Endothelial cell of umbilical vein (primary cell): ENCODE measurements around the gene LIN28B. TPM values are rescaled to one million over a fixed set of nuclear protein-coding genes. Genes with fewer than 3 reads are reported as not detected.

ENCODE experiments used
- BruUV-seq: library from RNA; stranded (reverse); fragments of 400-500 nt; replicated peaks from 2 replicates; lab custom pipeline; 2021; lab: Mats Ljungman, UMichigan
- CTCF ChIA-PET: fragments of 300-600, 350-600 bp; sonication (Branson Sonifier 250); formaldehyde crosslinking; loops from one replicate; lab custom pipeline; 2021; ENCODE audit warnings: antibody characterized with exemption, inconsistent platforms; lab: Charles Lee
- POLR2A ChIA-PET: fragments of 300-600, 350-600 bp; sonication (Branson Sonifier 250); formaldehyde crosslinking; loops from one replicate; lab custom pipeline; 2021; ENCODE audit warnings: antibody characterized with exemption, inconsistent platforms; lab: Charles Lee
- DNase-seq: peaks from one replicate; pipeline ENCODE4 v3.0.0-alpha.2; 2011; ENCODE audit warnings: low read depth, low spot score
- FAIRE-seq: peaks from 2 replicates; lab custom pipeline; 2011; peaks lifted over from hg19 to GRCh38; lab: Jason Lieb, UNC
- H2AFZ ChIP-seq: 2 replicates; pipeline ENCODE4 v1.6.0; 2012; ENCODE audit warnings: low read depth, low read length, control low read depth, inconsistent platforms
- H3K27ac ChIP-seq: 2 replicates; pipeline ENCODE4 v1.5.1; 2011; ENCODE audit warnings: low read depth, mild to moderate bottlenecking, control low read depth, low read length, moderate library complexity; ENCODE audit not compliant: insufficient read depth
- H3K27me3 ChIP-seq, 2 experiments: 2 replicates each; pipeline versions ENCODE4 v1.6.0 to v1.6.1; 2011; ENCODE audit warnings: low read length in 2 of 2, mixed read lengths in 1 of 2; ENCODE audit not compliant: control insufficient read depth in 2 of 2, insufficient read depth in 2 of 2
- H3K36me3 ChIP-seq, 2 experiments: 2 replicates in 1 of 2; 3 replicates in 1 of 2; pipeline ENCODE4 v1.5.1; 2011; ENCODE audit warnings: low read length in 2 of 2, mild to moderate bottlenecking in 1 of 2, moderate library complexity in 1 of 2; ENCODE audit not compliant: control insufficient read depth in 2 of 2, insufficient read depth in 2 of 2; ENCODE audit errors: extremely low read depth in 1 of 2
- H3K4me1 ChIP-seq: 3 replicates; pipeline ENCODE4 v1.5.1; 2011; ENCODE audit warnings: mild to moderate bottlenecking, low read length; ENCODE audit not compliant: control insufficient read depth, insufficient read depth; ENCODE audit errors: extremely low read depth
- H3K4me2 ChIP-seq: 2 replicates; pipeline ENCODE4 v1.6.1; 2011; ENCODE audit warnings: low read length, control low read depth, mixed read lengths; ENCODE audit not compliant: insufficient read depth
- H3K4me3 ChIP-seq, 3 experiments: fragments of 200-600 bp in 1 of 3; sonication (generic), shearing (Covaris generic) in 1 of 3; replicated peaks in 1 of 3; 2 replicates each; pipeline ENCODE4 v1.5.1; 2011 to 2016; ENCODE audit warnings: control low read depth in 3 of 3, low read length in 3 of 3, mild to moderate bottlenecking in 2 of 3, inconsistent platforms in 1 of 3, low read depth in 1 of 3, moderate library complexity in 1 of 3; ENCODE audit not compliant: insufficient read depth in 1 of 3
- H3K79me2 ChIP-seq: 2 replicates; pipeline ENCODE4 v1.6.0; 2012; ENCODE audit warnings: low read length, inconsistent platforms; ENCODE audit not compliant: control insufficient read depth, insufficient read depth
- H3K9ac ChIP-seq: replicated peaks from 2 replicates; pipeline ENCODE3; 2011; ENCODE audit warnings: low read length, control low read depth; ENCODE audit not compliant: insufficient read depth; ENCODE audit errors: extremely low read depth
- H3K9me1 ChIP-seq: replicated peaks from 3 replicates; pipeline ENCODE4 v1.6.0; 2011; ENCODE audit warnings: mild to moderate bottlenecking, low read length; ENCODE audit not compliant: control insufficient read depth, insufficient read depth; ENCODE audit errors: extremely low read depth
- H3K9me3 ChIP-seq: replicated peaks from 2 replicates; pipeline ENCODE4 v1.5.1; 2012; ENCODE audit warnings: low read length, inconsistent platforms; ENCODE audit not compliant: control insufficient read depth, insufficient read depth
- H4K20me1 ChIP-seq: replicated peaks from 2 replicates; pipeline ENCODE3; 2011; ENCODE audit warnings: mild to moderate bottlenecking, low read length; ENCODE audit not compliant: control insufficient read depth, insufficient read depth; ENCODE audit errors: extremely low read depth
- CTCF ChIP-seq, 2 donors: IDR thresholded peaks; 1 replicate in 1 of 2; 2 replicates in 1 of 2; pipeline ENCODE4 v1.5.1; 2011; ENCODE audit warnings: low read length in 2 of 2, mild to moderate bottlenecking in 2 of 2, moderate library complexity in 2 of 2, control low read depth in 1 of 2, inconsistent platforms in 1 of 2, low read depth in 1 of 2; ENCODE audit not compliant: insufficient read depth in 1 of 2; ENCODE audit errors: extremely low read depth in 1 of 2
- EZH2 ChIP-seq: IDR thresholded peaks from 2 replicates; pipeline ENCODE4 v1.6.1; 2012; ENCODE audit warnings: borderline replicate concordance, low read depth, mild to moderate bottlenecking, moderate library complexity, low read length, inconsistent platforms; ENCODE audit not compliant: severe bottlenecking
- FOS ChIP-seq: IDR thresholded peaks from 2 replicates; pipeline ENCODE4 v1.6.1; 2011; ENCODE audit warnings: mild to moderate bottlenecking, low read length, moderate library complexity, borderline replicate concordance; ENCODE audit not compliant: insufficient read depth
- GATA2 ChIP-seq: IDR thresholded peaks from 2 replicates; pipeline ENCODE4 v1.7.0; 2011; ENCODE audit warnings: low read depth, mild to moderate bottlenecking, moderate library complexity, mixed read lengths, low read length; ENCODE audit not compliant: insufficient read length, insufficient read depth
- JUN ChIP-seq: IDR thresholded peaks from 2 replicates; pipeline ENCODE4 v1.6.1; 2011; ENCODE audit warnings: borderline replicate concordance, low read depth; ENCODE audit not compliant: insufficient read length, insufficient read depth
- MAX ChIP-seq: IDR thresholded peaks from 2 replicates; pipeline ENCODE4 v1.6.1; 2011; ENCODE audit not compliant: insufficient read depth, insufficient read length
- MYC ChIP-seq: IDR thresholded peaks from one replicate; pipeline ENCODE4 v1.6.1; 2011; ENCODE audit warnings: mild to moderate bottlenecking, low read depth, low read length
- POLR2A ChIP-seq: IDR thresholded peaks from 2 replicates; pipeline ENCODE4 v1.6.1; 2012; ENCODE audit warnings: low read depth, mild to moderate bottlenecking, control low read depth, low read length
- POLR2AphosphoS5 ChIP-seq: IDR thresholded peaks from 2 replicates; pipeline ENCODE4 v1.6.1; 2012; ENCODE audit warnings: low read depth, mild to moderate bottlenecking, control low read depth, low read length, moderate library complexity; ENCODE audit not compliant: insufficient read depth
- dilution Hi-C: fragments of 300-500 bp; cut with MboI; formaldehyde crosslinking; loops from one replicate; pipeline ENCODE4 v1.15.0; 2019; ENCODE audit warnings: low sequenced_read_pairs; ENCODE audit not compliant: extremely low pct_ligation_motif_present
- intact Hi-C: fragments of 100-400 bp; cut with micrococcal nuclease; formaldehyde crosslinking; loops from one replicate; pipeline ENCODE4 v1.10.0; 2022
- polyA plus RNA-seq, 4 experiments: library from polyadenylated mRNA; depleted of rRNA in 3 of 4; stranded (reverse) in 3 of 4; unstranded in 1 of 4; fragments of >200 nt; gene quantifications; 2 replicates each; pipeline versions ENCODE4 v1.2.1 to v1.2.3, GENCODE V29; 2011 to 2012; ENCODE audit warnings: missing spikeins in 1 of 4
- total RNA-seq: library from RNA; stranded (reverse); gene quantifications from 2 replicates; pipeline ENCODE4 v1.2.3, GENCODE V29; 2021

The LIN28B gene
- total and polyA plus RNA-seq, 2 donors (not counting 3 experiments of a cell fraction or from before 2014, with no cell fraction given), result not detected

- H4K20me1 ChIP-seq, result no peaks in the 10 kb centered on the region
- no peak for DNase-seq
- BruUV-seq, result no TSS peak
- no peaks in the 10 kb centered on the region for H3K9me1 ChIP-seq
- ChIA-PET CTCF (no interaction called here), POLR2A (no interaction called here)
- peaks cover 3% of the 10 kb centered on the region in 2 experiments for H3K27me3 ChIP-seq
- TF ChIP-seq FOS (no peak), POLR2AphosphoS5 (no peak), EZH2 (no peak), MYC (no peak), MAX (no peak), JUN (no peak), POLR2A (no peak), CTCF (IDR thresholded peaks at IDR 0.05; ENCODE audit: extremely low read depth in 1 of 2, insufficient read depth in 1 of 2, low read depth in 1 of 2, low read length in 2 of 2) (no peak), GATA2 (no peak)
- H2AFZ ChIP-seq, result no peak overlapping the region
- H3K27ac ChIP-seq, result no peak overlapping the region
- H3K4me3 ChIP-seq, result no peak overlapping the region
- H3K4me1 ChIP-seq, result peaks cover 4% of the 10 kb centered on the region
- dilution Hi-C loops (no loop called here), intact Hi-C loops (no loop called here)
- no peaks in the 10 kb centered on the region for H3K79me2 ChIP-seq
- H3K9me3 ChIP-seq, result no peaks in the 10 kb centered on the region
- no peaks in the 10 kb centered on the region for H3K36me3 ChIP-seq
- no peak overlapping the region for H3K9ac ChIP-seq
- no peak overlapping the region for H3K4me2 ChIP-seq
- FAIRE-seq, result no peak
Observed at GRCh38 chr6:104973404-104973803, 16.5 kb downstream of the LIN28B start.
